T-helper 17 cell (primary cell): ENCODE data around the gene PTPN2. TPM values are rescaled to one million over a fixed set of nuclear protein-coding genes. Genes with fewer than 3 reads are reported as not detected.
A peak's percentile ranks its signal among the peaks of the same experiment; 100 is the strongest.
"Not testable (repeated sequence)": the region's sequence is repeated elsewhere in the genome, so short reads cannot be mapped to it uniquely, and the experiment has no call there.

Experiments used
- ATAC-seq: fragments of 150-1000 bp; cut with Tn5 transposase; 2 replicates; pipeline ENCODE4 v1.10.0; 2021; ENCODE audit warnings: mild to moderate bottlenecking, moderate library complexity
- DNase-seq, 3 donors: peaks; one replicate each; pipeline versions ENCODE4 v3.0.0 to v3.0.0-alpha.2; 2020 to 2021
- H3K9me3 ChIP-seq: one replicate; pipeline ENCODE4 v1.7.0; 2013; ENCODE audit warnings: low read length, mild to moderate bottlenecking; ENCODE audit not compliant: control insufficient read depth, poor library complexity, severe bottlenecking
- H3K27ac Mint-ChIP-seq: one replicate; pipeline ENCODE4 v1.8.0; 2022; ENCODE audit warnings: mild to moderate bottlenecking, moderate library complexity, mixed read lengths
- H3K27me3 Mint-ChIP-seq: one replicate; pipeline ENCODE4 v1.8.0; 2022; ENCODE audit warnings: mixed read lengths
- H3K36me3 Mint-ChIP-seq: one replicate; pipeline ENCODE4 v1.8.0; 2022; ENCODE audit warnings: low read depth, mixed read lengths
- H3K4me1 Mint-ChIP-seq: one replicate; pipeline ENCODE4 v1.8.0; 2022; ENCODE audit warnings: mild to moderate bottlenecking, mixed read lengths
- H3K4me3 Mint-ChIP-seq: one replicate; pipeline ENCODE4 v1.8.0; 2022; ENCODE audit warnings: mild to moderate bottlenecking, moderate library complexity, mixed read lengths
- total RNA-seq, 4 donors: library from RNA in 2 of 4; stranded (reverse) in 2 of 4; gene quantifications; one replicate each; pipeline ENCODE4 v1.2.3 and lab custom pipeline; 2022 to 2026

The PTPN2 gene
- total RNA-seq, 2 donors from 2014 or later, result 72.8 to 74.8 TPM

DNA sequence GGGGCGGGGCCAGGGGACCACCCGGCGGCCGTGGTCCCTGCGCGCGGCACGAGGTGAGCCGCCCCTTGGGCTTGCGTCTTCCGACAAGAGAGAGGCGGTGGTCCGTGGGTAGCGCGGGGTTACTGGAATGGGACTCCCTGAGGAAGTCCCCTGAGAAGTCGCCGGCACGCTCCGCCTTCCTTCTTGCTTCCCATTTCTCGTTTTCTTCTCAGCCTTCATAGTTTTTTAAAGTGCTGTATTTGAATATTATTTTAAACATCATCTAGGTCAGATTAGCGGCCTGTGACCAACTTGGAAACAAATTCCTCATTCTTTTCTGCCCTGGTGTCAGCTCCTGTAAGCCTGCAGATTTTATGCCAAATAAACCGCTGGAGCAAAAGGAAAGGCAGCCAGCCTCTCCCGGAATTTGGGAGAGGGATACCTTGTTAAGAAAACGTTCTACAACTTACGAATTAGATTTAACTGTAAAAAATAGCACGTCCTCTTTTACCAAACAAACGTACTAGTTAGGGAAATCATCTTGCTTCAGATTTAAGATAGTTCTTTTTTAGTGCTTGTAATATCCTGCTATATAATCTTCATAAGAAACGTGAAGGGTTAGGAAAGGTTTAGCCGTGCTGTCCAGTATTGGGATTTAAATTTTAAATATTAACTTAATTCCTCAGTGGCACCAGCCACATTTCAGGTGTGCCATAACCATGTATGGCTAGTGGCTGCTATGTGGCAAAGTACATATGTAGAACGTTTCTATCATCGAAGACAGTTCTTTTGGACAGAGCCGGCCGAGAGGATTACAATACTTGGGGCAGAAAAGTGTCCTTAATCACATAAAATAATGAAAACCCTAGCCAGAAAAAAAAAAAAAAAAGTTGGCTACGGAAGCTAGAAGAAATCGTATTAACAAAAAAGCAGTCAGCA, 628 bp upstream of the PTPN2 start:
- ATAC-seq (no peak), DNase-seq (no peak)
- Mint-ChIP-seq H3K4me1 (peaks cover 39% of the 10 kb centered on the region), H3K36me3 (peaks cover 10% of the 10 kb centered on the region), H3K4me3 (peak overlapping the region; percentile 89), H3K27ac (peak overlapping the region; percentile 96), H3K27me3 (no peaks in the 10 kb centered on the region)
- H3K9me3 ChIP-seq, result no peaks in the 10 kb centered on the region

GRCh38 chr18:12883372-12883683, 709 bp downstream of the PTPN2 start:
- peaks cover 10% of the 10 kb centered on the region for H3K36me3 Mint-ChIP-seq
- no peaks in the 10 kb centered on the region for H3K9me3 ChIP-seq
- peaks cover 47% of the 10 kb centered on the region for H3K4me1 Mint-ChIP-seq
- H3K27me3 Mint-ChIP-seq, result no peaks in the 10 kb centered on the region
- ATAC-seq (no peak), DNase-seq (no peak)
- peak overlapping the region; percentile 97 for H3K4me3 Mint-ChIP-seq
- H3K27ac Mint-ChIP-seq, result peak overlapping the region; percentile 96

DNA sequence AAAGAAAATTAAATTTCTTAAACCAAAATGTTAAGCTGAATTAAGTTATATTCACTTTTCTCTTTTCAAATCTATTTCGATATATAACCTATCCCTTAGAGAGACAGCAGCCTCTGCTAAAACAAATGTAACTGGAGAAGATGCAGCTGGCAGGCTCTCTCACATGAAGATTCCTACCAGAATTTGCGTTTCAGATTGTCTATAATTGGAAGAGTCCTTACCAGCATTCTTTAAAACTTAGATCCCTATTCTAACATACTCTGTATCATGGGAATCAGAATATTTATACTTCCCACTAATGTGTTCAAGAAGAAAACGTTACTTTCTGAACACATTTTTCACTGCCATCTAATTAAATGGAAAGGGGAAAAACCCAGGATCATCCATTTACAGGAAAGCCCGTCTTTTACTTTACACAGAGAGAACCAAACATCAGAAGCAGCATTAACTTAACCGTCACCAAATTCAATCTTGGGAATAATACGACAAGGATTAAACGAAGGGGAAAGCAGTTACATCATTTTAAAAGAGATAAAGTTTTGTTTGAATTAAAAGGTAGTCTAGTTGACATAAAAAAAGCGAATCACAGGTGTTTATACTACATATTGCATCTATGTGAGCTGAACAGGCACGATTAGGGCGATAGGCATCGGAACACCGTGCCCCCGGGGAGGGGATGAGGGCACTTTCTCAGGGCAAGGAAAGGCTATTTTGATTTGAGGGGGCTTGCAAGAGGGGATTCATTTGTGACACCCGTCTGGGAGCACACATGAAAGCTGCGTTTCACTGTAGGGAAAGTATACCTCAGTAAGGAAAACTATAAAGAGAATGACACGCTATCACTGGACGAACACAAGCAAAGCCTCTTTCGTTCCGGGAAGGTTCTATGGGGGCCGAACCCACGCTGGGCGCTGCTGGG, 1.3 kb downstream of the PTPN2 start:
- Mint-ChIP-seq H3K27me3 (no peaks in the 10 kb centered on the region), H3K27ac (peak overlapping the region; percentile 96), H3K4me1 (peaks cover 47% of the 10 kb centered on the region), H3K4me3 (peak overlapping the region; percentile 97), H3K36me3 (peaks cover 10% of the 10 kb centered on the region)
- DNase-seq (no peak), ATAC-seq (no peak)
- H3K9me3 ChIP-seq, result no peaks in the 10 kb centered on the region

DNA sequence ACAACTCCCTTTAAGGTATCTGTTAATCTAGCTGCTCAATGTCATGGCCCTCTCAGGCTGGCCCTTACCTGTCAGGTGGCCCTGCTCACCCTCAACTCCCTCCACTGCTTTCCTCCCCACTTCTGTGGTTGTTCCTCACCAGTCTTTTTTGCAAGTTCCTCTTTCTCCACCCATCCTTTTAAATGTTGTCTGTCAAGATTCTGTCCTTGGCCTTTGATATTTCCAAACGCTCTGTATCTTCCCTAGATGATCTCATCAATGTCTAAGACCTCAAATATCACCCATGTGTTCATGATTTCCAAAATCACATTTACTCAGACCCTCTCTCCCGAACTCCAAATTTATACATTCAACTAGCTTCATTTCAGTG, 3.5 kb downstream of the PTPN2 start:
- no peaks in the 10 kb centered on the region for H3K9me3 ChIP-seq
- H3K4me3 Mint-ChIP-seq, result peak overlapping the region; percentile 97
- no peaks in the 10 kb centered on the region for H3K27me3 Mint-ChIP-seq
- DNase-seq (no peak), ATAC-seq (no peak)
- H3K27ac Mint-ChIP-seq, result peak overlapping the region; percentile 96
- H3K4me1 Mint-ChIP-seq, result peaks cover 55% of the 10 kb centered on the region
- H3K36me3 Mint-ChIP-seq, result peaks cover 12% of the 10 kb centered on the region

DNA sequence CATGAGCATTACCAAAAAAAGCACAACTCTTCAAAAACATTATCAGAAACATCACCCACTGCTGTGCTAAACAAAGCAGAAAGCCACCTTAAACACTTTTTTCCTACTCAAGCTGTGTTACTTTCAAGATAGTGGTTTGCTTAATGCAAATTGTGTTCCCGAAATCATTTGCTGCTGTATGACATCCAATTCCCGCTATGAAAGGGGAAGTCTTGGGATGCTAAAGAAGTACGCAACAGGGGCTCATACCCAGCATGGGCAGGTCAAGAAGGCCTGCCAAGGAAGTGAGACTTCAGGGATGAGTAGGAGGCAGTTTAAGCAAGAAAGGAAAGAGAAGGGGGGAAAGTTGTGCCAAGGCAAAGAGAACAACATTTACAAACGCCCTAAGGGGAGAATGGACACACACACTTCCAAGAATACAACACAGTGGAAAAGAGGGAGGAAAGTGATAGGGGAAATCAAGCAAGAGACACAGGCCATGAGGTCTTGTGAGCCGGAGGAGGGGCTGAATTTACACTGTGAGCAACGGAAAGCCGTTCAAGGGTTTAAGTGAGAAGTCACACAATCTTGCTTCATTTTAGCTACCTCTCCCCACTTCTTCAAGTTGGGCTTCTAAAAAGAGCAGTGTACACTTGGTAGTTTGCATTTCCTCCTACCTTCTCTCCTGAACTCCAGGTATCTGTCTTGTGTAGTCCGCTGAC, 4.0 kb downstream of the PTPN2 start:
- H3K27ac Mint-ChIP-seq, result peak overlapping the region; percentile 96
- ATAC-seq (no peak), DNase-seq (no peak)
- H3K4me3 Mint-ChIP-seq, result peak overlapping the region; percentile 97
- peaks cover 12% of the 10 kb centered on the region for H3K36me3 Mint-ChIP-seq
- H3K9me3 ChIP-seq, result no peaks in the 10 kb centered on the region
- H3K27me3 Mint-ChIP-seq, result no peaks in the 10 kb centered on the region
- H3K4me1 Mint-ChIP-seq, result peaks cover 56% of the 10 kb centered on the region

DNA sequence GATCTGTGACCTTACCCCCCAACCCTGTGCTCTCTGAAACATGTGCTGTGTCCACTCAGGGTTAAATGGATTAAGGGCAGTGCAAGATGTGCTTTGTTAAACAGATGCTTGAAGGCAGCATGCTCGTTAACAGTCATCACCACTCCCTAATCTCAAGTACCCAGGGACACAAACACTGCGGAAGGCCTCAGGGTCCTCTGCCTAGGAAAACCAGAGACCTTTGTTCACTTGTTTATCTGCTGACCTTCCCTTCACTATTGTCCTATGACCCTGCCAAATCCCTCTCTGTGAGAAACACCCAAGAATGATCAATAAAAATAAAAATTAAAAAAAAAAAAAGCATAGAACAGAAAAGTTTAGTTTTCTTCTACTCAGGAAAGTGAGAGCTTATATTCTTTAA, 9.0 kb downstream of the PTPN2 start:
- DNase-seq, H3K9me3 ChIP-seq, H3K36me3 Mint-ChIP-seq, H3K27me3 Mint-ChIP-seq, H3K4me3 Mint-ChIP-seq, H3K27ac Mint-ChIP-seq, ATAC-seq: not testable (repeated sequence)
- peaks cover 32% of the 10 kb centered on the region for H3K4me1 Mint-ChIP-seq

- H3K27ac Mint-ChIP-seq, ATAC-seq, H3K36me3 Mint-ChIP-seq, DNase-seq, H3K9me3 ChIP-seq, H3K4me3 Mint-ChIP-seq, H3K27me3 Mint-ChIP-seq: not testable (repeated sequence)
- H3K4me1 Mint-ChIP-seq, result peaks cover 24% of the 10 kb centered on the region
Measured at GRCh38 chr18:12873961-12874567, 10.0 kb downstream of the PTPN2 start.

GRCh38 chr18:12872408-12872807, 11.6 kb downstream of the PTPN2 start:
- no peaks in the 10 kb centered on the region for H3K9me3 ChIP-seq
- Mint-ChIP-seq H3K4me1 (peaks cover 27% of the 10 kb centered on the region), H3K4me3 (no peak overlapping the region), H3K36me3 (peaks cover 2% of the 10 kb centered on the region), H3K27me3 (no peaks in the 10 kb centered on the region), H3K27ac (no peak overlapping the region)
- DNase-seq (no peak), ATAC-seq (no peak)

DNA sequence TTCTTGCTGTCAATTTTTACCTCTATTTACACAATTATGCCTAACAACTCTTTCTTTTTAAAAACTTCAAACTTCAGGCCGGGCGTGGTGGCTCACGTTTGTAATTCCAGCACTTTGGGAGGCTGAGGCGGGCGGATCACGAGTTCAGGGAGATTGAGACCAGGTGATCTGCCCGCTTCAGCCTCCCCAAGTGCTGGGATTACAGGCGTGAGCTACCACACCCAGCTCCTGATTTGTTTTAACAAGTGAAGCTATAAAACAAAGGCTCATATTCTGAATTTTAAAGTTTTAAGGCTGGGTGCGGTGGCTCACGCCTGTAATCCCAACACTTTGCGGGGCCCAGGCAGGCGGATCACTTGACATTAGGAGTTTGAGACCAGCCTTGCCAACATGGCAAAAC, 15.5 kb downstream of the PTPN2 start:
- Mint-ChIP-seq H3K27ac (no peak overlapping the region), H3K4me3 (no peak overlapping the region), H3K4me1 (peaks cover 22% of the 10 kb centered on the region), H3K27me3 (no peaks in the 10 kb centered on the region), H3K36me3 (no peaks in the 10 kb centered on the region)
- no peak for ATAC-seq
- H3K9me3 ChIP-seq, result no peaks in the 10 kb centered on the region
- DNase-seq, result no peak

DNA sequence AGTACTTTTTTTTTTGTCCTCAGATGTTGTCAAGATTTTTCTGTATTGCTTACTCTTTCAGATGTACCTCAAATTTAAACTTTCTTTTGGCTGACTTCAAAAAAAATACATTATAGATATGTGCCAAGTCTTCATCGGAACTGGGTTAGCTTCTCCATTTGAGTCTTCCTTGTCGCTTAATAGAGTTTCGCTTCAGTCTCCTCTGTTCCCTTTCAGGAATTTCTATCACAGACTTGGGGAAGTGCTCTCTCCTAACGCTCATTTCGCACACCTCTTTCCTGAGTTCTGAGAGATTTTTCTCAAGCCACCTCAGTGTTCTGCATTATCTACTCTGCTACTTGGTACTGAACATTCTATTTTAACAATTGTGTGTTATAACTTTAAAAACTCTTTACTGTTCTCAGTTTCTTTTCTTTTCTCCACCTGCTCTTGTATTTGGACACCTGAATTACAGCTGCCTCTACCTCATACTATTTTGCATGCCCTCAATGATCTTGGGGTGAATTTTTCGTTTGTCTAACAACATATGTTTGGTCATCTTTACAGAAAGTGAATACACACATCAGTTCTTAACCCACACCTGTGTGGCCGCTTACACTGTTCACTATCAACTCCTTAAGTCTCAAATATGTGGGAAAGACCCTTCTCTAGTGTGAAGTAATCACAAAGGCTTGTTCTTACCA, 16.5 kb downstream of the PTPN2 start:
- H3K4me1 Mint-ChIP-seq, result peaks cover 30% of the 10 kb centered on the region

DNA sequence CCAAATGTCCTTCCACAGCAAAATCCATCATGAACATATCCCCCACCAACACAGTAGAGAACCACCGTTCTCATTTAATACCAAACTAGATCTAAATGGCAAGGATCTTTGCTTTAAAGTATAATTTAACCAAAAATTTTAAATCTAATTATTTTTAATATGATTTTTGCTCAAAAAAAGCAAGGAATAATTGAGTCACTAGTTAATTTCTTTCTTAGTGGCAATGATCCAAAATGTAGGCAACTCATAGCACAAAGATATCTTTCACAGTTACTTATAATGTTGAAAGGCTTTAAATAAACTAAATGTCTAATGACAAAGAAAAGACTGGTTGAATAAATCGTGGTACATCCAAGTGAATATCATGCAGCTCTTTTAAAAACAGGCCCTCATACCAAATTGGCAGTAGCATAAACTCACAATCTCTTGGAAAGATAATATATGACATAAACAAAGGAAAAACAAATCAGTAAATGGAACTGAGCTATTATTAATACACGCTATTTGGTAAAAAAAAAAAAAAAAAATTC, 20.3 kb downstream of the PTPN2 start:
- ATAC-seq, result no peak
- H3K9me3 ChIP-seq, result no peaks in the 10 kb centered on the region
- Mint-ChIP-seq H3K27ac (peak overlapping the region; percentile 54), H3K4me3 (no peak overlapping the region), H3K4me1 (peaks cover 37% of the 10 kb centered on the region), H3K36me3 (no peaks in the 10 kb centered on the region), H3K27me3 (no peaks in the 10 kb centered on the region)
- DNase-seq, result no peak

More for the DNA sequence above, 16.5 kb downstream of the PTPN2 start:
- Mint-ChIP-seq H3K27ac (peak overlapping the region; percentile 75), H3K4me3 (peak overlapping the region; percentile 7), H3K27me3 (no peaks in the 10 kb centered on the region), H3K36me3 (no peaks in the 10 kb centered on the region)
- ATAC-seq (no peak), DNase-seq (no peak)
- H3K9me3 ChIP-seq, result no peaks in the 10 kb centered on the region

DNA sequence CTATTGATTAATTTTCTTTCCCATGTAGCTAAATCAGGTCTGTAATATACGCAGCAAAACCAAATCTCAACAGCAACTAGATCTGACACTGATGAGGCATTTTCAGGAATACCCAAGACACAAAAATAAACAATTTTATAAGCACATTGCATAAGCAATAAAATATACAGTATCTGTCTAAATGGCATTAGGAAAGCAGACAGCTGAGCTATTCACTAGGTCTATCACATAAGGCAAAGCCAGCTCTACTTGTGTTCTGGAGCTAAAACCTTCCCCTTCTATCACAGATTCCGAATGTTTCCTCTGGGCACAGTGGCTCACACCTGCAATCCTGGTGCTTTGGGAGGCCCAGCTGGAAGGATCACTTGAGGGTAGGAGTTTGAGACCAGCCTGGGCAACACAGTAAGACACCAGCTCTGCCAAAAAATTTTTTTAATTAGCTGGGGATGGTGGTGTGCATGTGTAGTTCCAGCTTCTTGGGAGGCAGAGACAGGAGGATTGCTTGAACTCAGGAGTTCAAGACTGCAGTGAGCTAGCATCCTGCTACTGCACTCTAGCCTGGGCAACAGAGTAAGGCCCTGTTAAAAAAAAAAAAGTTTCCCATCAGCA, 21.1 kb downstream of the PTPN2 start:
- Mint-ChIP-seq H3K4me1 (peaks cover 40% of the 10 kb centered on the region), H3K27me3 (no peaks in the 10 kb centered on the region), H3K36me3 (no peaks in the 10 kb centered on the region), H3K4me3 (no peak overlapping the region), H3K27ac (peak overlapping the region; percentile 54)
- ATAC-seq, result no peak
- no peak for DNase-seq
- no peaks in the 10 kb centered on the region for H3K9me3 ChIP-seq
